Stomach (tissue), 9 donors: Measurements from ENCODE around the gene ASS1. TPM values are rescaled to one million over a fixed set of nuclear protein-coding genes. Genes with fewer than 3 reads are reported as not detected.

Experiments used
- DNase-seq, 2 donors: peaks; one replicate each; pipeline versions ENCODE4 v3.0.0 to v3.0.0-alpha.2; 2013 to 2019
- H3K27ac ChIP-seq, 5 donors: fragments of 200-600 bp in 4 of 5; sonication (generic) in 4 of 5; one replicate each; pipeline ENCODE4 v1.5.1; 2013 to 2019; ENCODE audit warnings: mild to moderate bottlenecking in 1 of 5, moderate library complexity in 1 of 5
- H3K27me3 ChIP-seq, 3 donors: fragments of 200-600 bp; sonication (generic); one replicate each; pipeline ENCODE4 v1.5.1; 2017 to 2019; ENCODE audit warnings: mixed run types in 1 of 3
- H3K36me3 ChIP-seq, 4 donors: fragments of 200-600 bp; sonication (generic); 1 replicate in 3 of 4; 2 replicates in 1 of 4; pipeline ENCODE4 v1.5.1; 2016 to 2019
- H3K4me1 ChIP-seq, 4 donors: fragments of 200-600 bp; sonication (generic); one replicate each; pipeline ENCODE4 v1.5.1; 2016 to 2019
- H3K4me3 ChIP-seq, 4 donors: fragments of 200-600 bp; sonication (generic) in 3 of 4; one replicate each; pipeline ENCODE4 v1.5.1; 2016 to 2019; ENCODE audit warnings: mild to moderate bottlenecking in 1 of 4
- H3K9me3 ChIP-seq, 4 donors: fragments of 200-600 bp; sonication (generic); one replicate each; pipeline ENCODE4 v1.5.1; 2016 to 2019
- CTCF ChIP-seq, 7 experiments: fragments of 450-650 bp in 4 of 7; fragments of 200-600 bp in 3 of 7; sonication (generic) in 3 of 7; IDR thresholded peaks; one replicate each; pipeline ENCODE4 v1.5.1; 2016 to 2019; ENCODE audit warnings: antibody characterized with exemption in 7 of 7, control low read depth in 2 of 7, mild to moderate bottlenecking in 1 of 7
- EP300 ChIP-seq: sonication (generic); formaldehyde crosslinking; IDR thresholded peaks from one replicate; pipeline ENCODE4 v1.6.1; 2017; ENCODE audit warnings: antibody characterized with exemption
- POLR2A ChIP-seq, 4 donors: fragments of 450-650 bp; IDR thresholded peaks; one replicate each; pipeline ENCODE4 v1.6.1; 2016; ENCODE audit warnings: antibody characterized with exemption in 4 of 4, control low read depth in 2 of 4, mild to moderate bottlenecking in 1 of 4, moderate library complexity in 1 of 4
- POLR2AphosphoS5 ChIP-seq, 3 donors: sonication (generic); formaldehyde crosslinking; IDR thresholded peaks; one replicate each; pipeline ENCODE4 v1.6.1; 2016; ENCODE audit warnings: antibody characterized with exemption in 3 of 3
- WGBS, 5 donors: extraction: QIAGEN DNeasy Blood & Tissue Kit in 3 of 5; methylation state at CpG; one replicate each; pipeline versions ENCODE4 v1.1.5 to v1.1.7; 2013 to 2018; 5-methylcytosine and 5-hydroxymethylcytosine counted together
- intact Hi-C: fragments of 100-400 bp; cut with DNase I; formaldehyde crosslinking; loops from one replicate; pipeline ENCODE4 v1.15.1; 2023; ENCODE audit warnings: low total_unique reads
- polyA plus RNA-seq, 3 donors: library from polyadenylated mRNA; stranded (reverse); fragments of 200-250 nt; gene quantifications; one replicate each; pipeline ENCODE4 v1.2.3, GENCODE V29; 2013
- total RNA-seq, 5 donors: library from RNA; depleted of rRNA; stranded (reverse); fragments of >200 nt; gene quantifications; one replicate each; pipeline versions ENCODE4 v1.1.0 to v1.2.3, GENCODE V29; 2014 to 2016
- donor health status: healthy with polysubstance abuse.
- donor health status: Bipolar disorder and iron deficiency.
- donor health status: healthy.

The ASS1 gene
- total and polyA plus RNA-seq, 8 donors = 9.8 to 147 (median 60.1) TPM

DNA sequence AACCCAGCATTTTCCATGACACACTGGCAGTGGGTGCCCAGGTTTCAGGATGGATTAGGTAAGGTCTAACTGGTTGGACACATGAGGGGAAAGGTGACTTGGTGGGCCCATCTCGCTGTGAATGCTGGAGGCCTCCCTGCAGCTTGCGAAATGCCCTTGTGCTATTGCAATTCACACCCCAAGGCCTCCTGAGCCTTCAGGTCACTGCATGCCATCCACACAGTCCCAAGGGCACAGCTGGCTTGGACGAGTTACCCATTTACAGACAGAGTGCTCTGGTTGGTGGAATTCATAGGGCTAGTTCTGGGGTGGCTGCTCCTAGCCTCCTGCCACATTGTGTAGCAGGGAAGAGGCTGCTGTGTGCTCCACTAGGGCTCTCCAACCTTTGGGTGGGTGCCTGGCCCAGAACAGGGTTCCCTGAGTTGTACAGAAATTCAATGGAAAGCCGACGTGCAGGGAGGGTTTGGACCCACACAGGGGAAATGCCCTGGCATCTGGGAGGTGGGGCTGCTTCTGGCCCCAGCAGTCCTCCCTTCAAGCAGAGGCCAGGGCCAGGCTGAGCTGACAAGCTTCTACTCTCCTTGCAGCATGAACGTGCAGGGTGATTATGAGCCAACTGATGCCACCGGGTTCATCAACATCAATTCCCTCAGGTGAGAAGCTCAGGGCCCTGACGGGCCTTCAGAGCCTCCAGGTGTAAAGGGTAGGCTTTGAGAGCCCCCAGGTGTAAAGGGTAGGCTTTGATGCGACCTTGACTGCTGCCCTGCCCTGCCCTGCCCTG is 54.3 kb downstream of the ASS1 start:
- WGBS, 5 donors = 75 to 92% (median 81%) methylated on average over 8 to 9 of the region's 9 CpGs
- peaks cover 0 to 12% (median 0%) of the 10 kb centered on the region in 4 donors for H3K4me1 ChIP-seq
- intact Hi-C loops = no loop called here
- H3K9me3 ChIP-seq = peaks cover 4 to 11% (median 8%) of the 10 kb centered on the region in 4 donors
- no peak overlapping the region for H3K4me3 ChIP-seq
- peaks cover 7 to 86% (median 67%) of the 10 kb centered on the region in 4 donors for H3K36me3 ChIP-seq
- TF ChIP-seq POLR2A (IDR thresholded peaks at IDR 0.05) (no peak), POLR2AphosphoS5 (IDR thresholded peaks at IDR 0.05) (no peak), EP300 (no peak), CTCF (IDR thresholded peaks at IDR 0.05) (no peak)
- no peaks in the 10 kb centered on the region for H3K27me3 ChIP-seq
- DNase-seq = no peak
- H3K27ac ChIP-seq = peak overlapping the region in 1 of 5 donors; percentile 28

- WGBS, 5 donors = 36 to 64% (median 44%) methylated on average over 1 to 7 of the region's 7 CpGs
- intact Hi-C loops = no loop called here
- H3K4me3 ChIP-seq = no peak overlapping the region
- H3K27me3 ChIP-seq = no peaks in the 10 kb centered on the region
- H3K36me3 ChIP-seq = peaks cover 4 to 79% (median 60%) of the 10 kb centered on the region in 4 donors
- peaks cover 0 to 12% (median 0%) of the 10 kb centered on the region in 4 donors for H3K4me1 ChIP-seq
- peaks cover 3 to 4% (median 3%) of the 10 kb centered on the region in 4 donors for H3K9me3 ChIP-seq
- DNase-seq = peak; percentile 51 to 84
- peak overlapping the region in 2 of 5 donors; percentile 20 to 28 for H3K27ac ChIP-seq
- no peak for TF ChIP-seq POLR2AphosphoS5 (IDR thresholded peaks at IDR 0.05)
- TF ChIP-seq POLR2A (IDR thresholded peaks at IDR 0.05) = no peak
- no peak for TF ChIP-seq CTCF (IDR thresholded peaks at IDR 0.05)
- TF ChIP-seq EP300 = no peak
Measured at GRCh38 chr9:130499804-130500263, 55.1 kb downstream of the ASS1 start.

GRCh38 chr9:130500340-130501180 is 55.8 kb downstream of the ASS1 start:
- intact Hi-C loops = no loop called here
- H3K4me3 ChIP-seq = no peak overlapping the region
- DNase-seq = peak in 1 of 2 donors; percentile 34
- TF ChIP-seq EP300 (no peak), POLR2AphosphoS5 (IDR thresholded peaks at IDR 0.05) (no peak), POLR2A (IDR thresholded peaks at IDR 0.05) (no peak), CTCF (IDR thresholded peaks at IDR 0.05) (no peak)
- peaks cover 0 to 71% (median 53%) of the 10 kb centered on the region in 4 donors for H3K36me3 ChIP-seq
- H3K27me3 ChIP-seq = no peaks in the 10 kb centered on the region
- H3K9me3 ChIP-seq = no peaks in the 10 kb centered on the region
- H3K4me1 ChIP-seq = peaks cover 0 to 12% (median 0%) of the 10 kb centered on the region in 4 donors
- H3K27ac ChIP-seq = peak overlapping the region in 2 of 5 donors; percentile 10 to 20
- WGBS, 5 donors = 65 to 77% (median 71%) methylated on average over 12 of the region's 12 CpGs

- Histone ChIP-seq H3K36me3 (peaks cover 0 to 61% (median 44%) of the 10 kb centered on the region in 4 donors), H3K4me3 (no peak overlapping the region)
- intact Hi-C loops = no loop called here
Measured at GRCh38 chr9:130501639-130502038, 56.9 kb downstream of the ASS1 start.

More at GRCh38 chr9:130501639-130502038, 56.9 kb downstream of the ASS1 start:
- no peak for DNase-seq
- TF ChIP-seq CTCF (IDR thresholded peaks at IDR 0.05) = no peak
- no peak for TF ChIP-seq EP300
- no peak for TF ChIP-seq POLR2AphosphoS5 (IDR thresholded peaks at IDR 0.05)
- no peak for TF ChIP-seq POLR2A (IDR thresholded peaks at IDR 0.05)
- Histone ChIP-seq H3K27ac (no peak overlapping the region), H3K9me3 (no peaks in the 10 kb centered on the region), H3K27me3 (no peaks in the 10 kb centered on the region), H3K4me1 (peaks cover 0 to 12% (median 0%) of the 10 kb centered on the region in 4 donors)
- 87 to 96% (median 91%) methylated on average over 9 of the region's 9 CpGs for WGBS, 5 donors
